Measurements from ENCODE around the gene R3HDM2.

DNA sequence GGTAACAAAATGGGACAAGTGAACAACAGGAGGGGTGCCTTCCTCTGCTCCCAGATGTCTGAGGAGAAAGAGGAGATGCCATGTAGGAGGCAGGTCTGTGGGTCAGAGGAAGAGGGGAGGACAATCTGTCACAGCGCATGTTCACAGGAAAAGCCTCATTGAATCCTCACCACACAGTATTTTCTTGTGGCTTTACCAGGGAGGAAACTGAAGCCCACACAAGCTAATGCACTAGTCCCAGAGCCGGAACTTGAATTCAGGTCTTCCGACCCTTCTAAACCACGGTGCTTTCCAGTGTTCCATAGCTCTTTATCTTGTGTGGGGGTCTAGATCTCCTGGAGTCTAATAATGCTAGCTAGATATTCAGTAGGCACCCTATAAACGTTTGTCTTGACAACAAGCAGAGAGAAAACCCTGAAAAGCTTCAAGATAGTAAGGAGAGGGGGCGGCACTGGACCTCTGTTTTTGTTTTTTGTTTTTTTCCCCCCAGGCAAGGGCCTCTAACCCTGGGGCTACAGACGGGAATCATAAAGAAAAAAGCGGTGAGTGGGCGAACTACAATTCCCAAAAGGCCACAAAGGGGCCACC is 201.7 kb downstream of the R3HDM2 start:
- TF ChIP-seq, protein P1, sequence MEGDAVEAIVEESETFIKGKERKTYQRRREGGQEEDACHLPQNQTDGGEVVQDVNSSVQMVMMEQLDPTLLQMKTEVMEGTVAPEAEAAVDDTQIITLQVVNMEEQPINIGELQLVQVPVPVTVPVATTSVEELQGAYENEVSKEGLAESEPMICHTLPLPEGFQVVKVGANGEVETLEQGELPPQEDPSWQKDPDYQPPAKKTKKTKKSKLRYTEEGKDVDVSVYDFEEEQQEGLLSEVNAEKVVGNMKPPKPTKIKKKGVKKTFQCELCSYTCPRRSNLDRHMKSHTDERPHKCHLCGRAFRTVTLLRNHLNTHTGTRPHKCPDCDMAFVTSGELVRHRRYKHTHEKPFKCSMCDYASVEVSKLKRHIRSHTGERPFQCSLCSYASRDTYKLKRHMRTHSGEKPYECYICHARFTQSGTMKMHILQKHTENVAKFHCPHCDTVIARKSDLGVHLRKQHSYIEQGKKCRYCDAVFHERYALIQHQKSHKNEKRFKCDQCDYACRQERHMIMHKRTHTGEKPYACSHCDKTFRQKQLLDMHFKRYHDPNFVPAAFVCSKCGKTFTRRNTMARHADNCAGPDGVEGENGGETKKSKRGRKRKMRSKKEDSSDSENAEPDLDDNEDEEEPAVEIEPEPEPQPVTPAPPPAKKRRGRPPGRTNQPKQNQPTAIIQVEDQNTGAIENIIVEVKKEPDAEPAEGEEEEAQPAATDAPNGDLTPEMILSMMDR (IDR thresholded peaks at IDR 0.05 in 2 of 3, conservative IDR thresholded peaks at IDR 0.05 in 1 of 3; ENCODE audit: borderline replicate concordance in 1 of 3, insufficient read depth in 1 of 3, low read depth in 2 of 3, low read length in 2 of 3): no peak
- TF ChIP-seq, protein P2, sequence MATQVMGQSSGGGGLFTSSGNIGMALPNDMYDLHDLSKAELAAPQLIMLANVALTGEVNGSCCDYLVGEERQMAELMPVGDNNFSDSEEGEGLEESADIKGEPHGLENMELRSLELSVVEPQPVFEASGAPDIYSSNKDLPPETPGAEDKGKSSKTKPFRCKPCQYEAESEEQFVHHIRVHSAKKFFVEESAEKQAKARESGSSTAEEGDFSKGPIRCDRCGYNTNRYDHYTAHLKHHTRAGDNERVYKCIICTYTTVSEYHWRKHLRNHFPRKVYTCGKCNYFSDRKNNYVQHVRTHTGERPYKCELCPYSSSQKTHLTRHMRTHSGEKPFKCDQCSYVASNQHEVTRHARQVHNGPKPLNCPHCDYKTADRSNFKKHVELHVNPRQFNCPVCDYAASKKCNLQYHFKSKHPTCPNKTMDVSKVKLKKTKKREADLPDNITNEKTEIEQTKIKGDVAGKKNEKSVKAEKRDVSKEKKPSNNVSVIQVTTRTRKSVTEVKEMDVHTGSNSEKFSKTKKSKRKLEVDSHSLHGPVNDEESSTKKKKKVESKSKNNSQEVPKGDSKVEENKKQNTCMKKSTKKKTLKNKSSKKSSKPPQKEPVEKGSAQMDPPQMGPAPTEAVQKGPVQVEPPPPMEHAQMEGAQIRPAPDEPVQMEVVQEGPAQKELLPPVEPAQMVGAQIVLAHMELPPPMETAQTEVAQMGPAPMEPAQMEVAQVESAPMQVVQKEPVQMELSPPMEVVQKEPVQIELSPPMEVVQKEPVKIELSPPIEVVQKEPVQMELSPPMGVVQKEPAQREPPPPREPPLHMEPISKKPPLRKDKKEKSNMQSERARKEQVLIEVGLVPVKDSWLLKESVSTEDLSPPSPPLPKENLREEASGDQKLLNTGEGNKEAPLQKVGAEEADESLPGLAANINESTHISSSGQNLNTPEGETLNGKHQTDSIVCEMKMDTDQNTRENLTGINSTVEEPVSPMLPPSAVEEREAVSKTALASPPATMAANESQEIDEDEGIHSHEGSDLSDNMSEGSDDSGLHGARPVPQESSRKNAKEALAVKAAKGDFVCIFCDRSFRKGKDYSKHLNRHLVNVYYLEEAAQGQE (IDR thresholded peaks at IDR 0.05; ENCODE audit: low read depth): no peak
- TF ChIP-seq POLR2A (IDR thresholded peaks at IDR 0.05; ENCODE audit: borderline replicate concordance, extremely low read depth, insufficient read depth, insufficient read length) (no peak), TCF7L2 (IDR thresholded peaks at IDR 0.05; ENCODE audit: borderline replicate concordance, extremely low read depth, insufficient read depth, insufficient read length) (no peak), ZNF274 (IDR thresholded peaks at IDR 0.05; ENCODE audit: low read depth, low read length) (no peak), EGR1 (IDR thresholded peaks at IDR 0.05; ENCODE audit: low read depth) (no peak), FOSL1 (IDR thresholded peaks at IDR 0.05; ENCODE audit: low read depth) (no peak)

Measured in HCT116 (cell line).